Right lobe of liver (tissue), 6 donors: ENCODE measurements around the gene GRAP. TPM values are rescaled to one million over a fixed set of nuclear protein-coding genes. Genes with fewer than 3 reads are reported as not detected.

ENCODE experiments used
- ATAC-seq, 4 donors: fragments of 200-7000 bp; cut with Tn5 transposase; one replicate each; pipeline ENCODE4 v1.9.1; 2020; ENCODE audit warnings: mild to moderate bottlenecking in 4 of 4, moderate library complexity in 4 of 4
- DNase-seq, 3 donors: peaks; one replicate each; pipeline ENCODE4 v3.0.0-alpha.2; 2020
- H3K27ac ChIP-seq, 3 donors: fragments of 200-600 bp; one replicate each; pipeline ENCODE4 v1.8.0; 2022
- H3K27me3 ChIP-seq, 2 donors: fragments of 200-600 bp; one replicate each; pipeline ENCODE4 v1.8.0; 2022
- H3K36me3 ChIP-seq, 4 donors: fragments of 200-600 bp; sonication (generic) in 1 of 4; one replicate each; pipeline versions ENCODE4 v1.5.1 to v1.8.0; 2017 to 2022; ENCODE audit warnings: control low read depth in 1 of 4
- H3K4me1 ChIP-seq, 4 donors: fragments of 200-600 bp; sonication (generic) in 1 of 4; one replicate each; pipeline versions ENCODE4 v1.5.1 to v1.8.0; 2017 to 2022; ENCODE audit warnings: control low read depth in 1 of 4
- H3K4me3 ChIP-seq, 3 donors: fragments of 200-600 bp; one replicate each; pipeline ENCODE4 v1.8.0; 2022
- H3K9me3 ChIP-seq, 4 donors: fragments of 200-600 bp; sonication (generic) in 1 of 4; one replicate each; pipeline versions ENCODE4 v1.5.1 to v1.8.0; 2017 to 2022; ENCODE audit warnings: control low read depth in 1 of 4
- CTCF ChIP-seq, 4 donors: fragments of 200-600 bp in 3 of 4; fragments of 450-650 bp in 1 of 4; IDR thresholded peaks; one replicate each; pipeline versions ENCODE4 v1.5.1 to v1.8.0; 2016 to 2022; ENCODE audit warnings: antibody characterized with exemption in 4 of 4, mild to moderate bottlenecking in 2 of 4
- POLR2A ChIP-seq: fragments of 450-650 bp; IDR thresholded peaks from one replicate; pipeline ENCODE4 v1.6.1; 2017; ENCODE audit warnings: antibody characterized with exemption, mild to moderate bottlenecking
- WGBS: methylation state at CpG from one replicate; pipeline ENCODE4 v1.1.6; 2018; ENCODE audit warnings: low coverage, low lambda C conversion rate; ENCODE audit not compliant: insufficient coverage; ENCODE audit errors: missing lambda C conversion rate; 5-methylcytosine and 5-hydroxymethylcytosine counted together
- intact Hi-C, 2 donors: fragments of 100-400 bp; cut with DNase I; formaldehyde crosslinking; loops; one replicate each; pipeline versions ENCODE4 v1.11.2 to v1.14.1; 2022
- total RNA-seq, 6 experiments: library from RNA; depleted of rRNA in 2 of 6; stranded (reverse); fragments of >200 nt in 2 of 6; fragmentation: NEBNext Ultra II Directional in 3 of 6; extraction: Animal tissue kit (Norgen Biotek cat#: 25700) in 3 of 6; gene quantifications; one replicate each; pipeline versions ENCODE4 v1.1.0 to v1.2.4, GENCODE V29; 2016 to 2023
- donor health status: DM: no; HTN: yes; CAD: no.
- donor health status: DM: no; HTN: no; CAD: no.
- donor health status: DM: no; HTN: no; CAD: no.
- donor health status: DM: no; HTN: yes; CAD: no.
- donor health status: DM: no; HTN: yes; CAD: no.

Gene GRAP
- total RNA-seq, 6 experiments from 2014 or later, result 2.6 to 6.1 (median 4.2) TPM

GRCh38 chr17:18986541-18987229, 60.1 kb downstream of the GRAP start:
- intact Hi-C loops, result no loop called here
- no peak for ATAC-seq
- H3K4me1 ChIP-seq, result peaks cover 0 to 63% (median 17%) of the 10 kb centered on the region in 4 donors
- H3K9me3 ChIP-seq, result no peaks in the 10 kb centered on the region
- no peaks in the 10 kb centered on the region for H3K27me3 ChIP-seq
- H3K36me3 ChIP-seq, result peaks cover 0 to 6% (median 0%) of the 10 kb centered on the region in 4 donors
- no peak overlapping the region for H3K4me3 ChIP-seq
- H3K27ac ChIP-seq, result no peak overlapping the region
- WGBS, result 70% methylated on average over 2 of the region's 21 CpGs
- no peak for DNase-seq
- TF ChIP-seq POLR2A (no peak), CTCF (IDR thresholded peaks at IDR 0.05) (no peak)

GRCh38 chr17:18985475-18985874, 61.3 kb downstream of the GRAP start:
- Histone ChIP-seq H3K4me3 (no peak overlapping the region), H3K27ac (no peak overlapping the region), H3K9me3 (no peaks in the 10 kb centered on the region), H3K27me3 (no peaks in the 10 kb centered on the region), H3K4me1 (peaks cover 0 to 64% (median 19%) of the 10 kb centered on the region in 4 donors), H3K36me3 (peaks cover 0 to 6% (median 0%) of the 10 kb centered on the region in 4 donors)
- DNase-seq, result no peak
- TF ChIP-seq CTCF (IDR thresholded peaks at IDR 0.05) (no peak), POLR2A (no peak)
- intact Hi-C loops, result no loop called here
- WGBS, result no CpG with 5 or more reads among the region's 9 CpGs
- no peak for ATAC-seq

- Histone ChIP-seq H3K27me3 (no peaks in the 10 kb centered on the region), H3K9me3 (no peaks in the 10 kb centered on the region), H3K27ac (no peak overlapping the region), H3K4me3 (no peak overlapping the region), H3K36me3 (peaks cover 0 to 6% (median 0%) of the 10 kb centered on the region in 4 donors), H3K4me1 (peaks cover 0 to 55% (median 18%) of the 10 kb centered on the region in 4 donors)
- ATAC-seq (no peak), DNase-seq (no peak)
- intact Hi-C loops, result no loop called here
- TF ChIP-seq POLR2A, result no peak
- TF ChIP-seq CTCF (IDR thresholded peaks at IDR 0.05), result no peak
- WGBS, result 81% methylated on average over 11 of the region's 21 CpGs
These were observed 62.3 kb downstream of the GRAP start for GRCh38 chr17:18984273-18985114.

- Histone ChIP-seq H3K9me3 (no peaks in the 10 kb centered on the region), H3K4me3 (no peak overlapping the region), H3K27me3 (no peaks in the 10 kb centered on the region), H3K36me3 (peaks cover 0 to 20% (median 12%) of the 10 kb centered on the region in 4 donors), H3K27ac (peak overlapping the region in 2 of 3 donors; percentile 31 to 58), H3K4me1 (peaks cover 0 to 28% (median 6%) of the 10 kb centered on the region in 4 donors)
- WGBS, result no CpG with 5 or more reads among the region's 30 CpGs
- ATAC-seq, result peak; percentile 57 to 82 (median 68)
- peak; percentile 22 for TF ChIP-seq POLR2A
- no peak for TF ChIP-seq CTCF (IDR thresholded peaks at IDR 0.05)
- intact Hi-C loops, result no loop called here
- DNase-seq, result peak; percentile 74 to 87 (median 79)
These were observed 64.9 kb downstream of the GRAP start for GRCh38 chr17:18981642-18982424.
